Measurements from ENCODE around the gene DUSP15.

Gene DUSP15

DNA sequence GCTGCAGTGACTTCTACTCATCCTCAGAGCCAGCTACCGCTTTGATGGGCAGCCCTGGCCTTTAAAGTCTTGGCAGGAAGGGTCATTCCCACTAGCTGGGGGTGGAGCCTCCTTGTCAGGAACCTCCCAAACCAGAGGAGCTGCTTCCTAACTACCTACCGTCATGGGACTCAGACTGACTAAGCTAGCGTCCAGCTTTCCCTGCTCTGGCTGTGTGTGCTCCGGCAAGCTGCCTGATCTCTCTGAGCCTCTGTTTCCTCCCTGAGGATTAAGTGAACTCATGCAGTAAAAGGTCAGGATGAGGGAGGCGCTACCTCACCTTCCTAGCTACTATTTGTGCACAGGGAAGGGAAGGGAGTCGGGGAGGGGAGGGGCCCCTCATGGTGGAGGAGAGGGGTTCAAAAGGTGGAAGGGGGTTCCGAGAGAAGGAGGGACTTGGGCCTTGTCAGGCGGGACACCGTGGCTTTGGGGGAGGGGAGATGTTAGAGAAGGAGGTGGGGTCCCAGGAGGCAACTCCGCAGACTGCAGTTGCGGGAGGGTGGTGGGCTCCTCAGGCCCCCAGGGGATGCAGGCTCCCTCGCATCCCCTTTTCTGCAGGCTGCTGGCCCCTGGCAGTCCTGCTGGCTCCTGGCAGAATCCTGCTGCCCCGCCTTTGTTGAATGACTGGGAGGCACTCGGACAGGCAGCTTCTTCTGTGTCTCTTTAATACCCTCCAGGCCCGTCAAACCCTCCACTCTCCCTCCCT, 9.8 kb downstream of the DUSP15 start:
- CTCF ChIA-PET, result interaction anchor here (1.0 to 1.5 kb wide), 3 partner anchors 14 to 171 kb away, joined by 3 to 4 read pairs (median 3); no protein-coding TSS in a partner anchor
- no peak for DNase-seq (ENCODE audit: extremely low spot score)
- POLR2A ChIA-PET, result interaction anchor here (0.7 to 1.8 kb wide), 3 partner anchors 9 to 91 kb away, joined by 3 to 7 read pairs (median 5); partner anchors contain the start of genes DUSP15, PDRG1 and TTLL9
- TF ChIP-seq SP1 (IDR thresholded peaks at IDR 0.05) (no peak), FOXA1 (IDR thresholded peaks at IDR 0.05) (no peak), LEF1 (IDR thresholded peaks at IDR 0.05; ENCODE audit: borderline replicate concordance) (no peak), FOXK2 (IDR thresholded peaks at IDR 0.05) (no peak), FOXM1 (IDR thresholded peaks at IDR 0.05; ENCODE audit: borderline replicate concordance) (no peak)

GRCh38 chr20:31859998-31860380, 10.3 kb downstream of the DUSP15 start:
- no peak for DNase-seq (ENCODE audit: extremely low spot score)
- POLR2A ChIA-PET, result interaction anchor here (1.4 to 1.8 kb wide), 2 partner anchors 10 to 92 kb away, joined by 5 to 7 read pairs; partner anchors contain the start of genes DUSP15, PDRG1 and TTLL9
- CTCF ChIA-PET, result interaction anchor here (1.0 to 1.5 kb wide), 3 partner anchors 13 to 172 kb away, joined by 3 to 4 read pairs (median 3); no protein-coding TSS in a partner anchor
- no peak for TF ChIP-seq FOXA1 (IDR thresholded peaks at IDR 0.05)
- TF ChIP-seq PKNOX1 (IDR thresholded peaks at IDR 0.05), result no peak
- no peak for TF ChIP-seq SP1 (IDR thresholded peaks at IDR 0.05)
- TF ChIP-seq HDGF (IDR thresholded peaks at IDR 0.05; ENCODE audit: borderline replicate concordance), result no peak
- TF ChIP-seq CTBP1 (IDR thresholded peaks at IDR 0.05; ENCODE audit: borderline replicate concordance), result no peak
- TF ChIP-seq ELF4 (IDR thresholded peaks at IDR 0.05), result no peak
- TF ChIP-seq FOXM1 (IDR thresholded peaks at IDR 0.05; ENCODE audit: borderline replicate concordance), result no peak
- TF ChIP-seq L3MBTL2 (conservative IDR thresholded peaks at IDR 0.05), result no peak

GRCh38 chr20:31859266-31859997, 10.9 kb downstream of the DUSP15 start:
- no peak for TF ChIP-seq SP1 (IDR thresholded peaks at IDR 0.05)
- TF ChIP-seq FOXK2 (IDR thresholded peaks at IDR 0.05), result no peak
- TF ChIP-seq CTBP1 (IDR thresholded peaks at IDR 0.05; ENCODE audit: borderline replicate concordance), result no peak
- no peak for TF ChIP-seq FOXA1 (IDR thresholded peaks at IDR 0.05)
- no peak for TF ChIP-seq BHLHE40 (IDR thresholded peaks at IDR 0.05; ENCODE audit: borderline replicate concordance)
- TF ChIP-seq ZNF384 (IDR thresholded peaks at IDR 0.05), result no peak
- TF ChIP-seq PKNOX1 (IDR thresholded peaks at IDR 0.05), result no peak
- no peak for TF ChIP-seq TARDBP (IDR thresholded peaks at IDR 0.05)
- no peak for TF ChIP-seq LEF1 (IDR thresholded peaks at IDR 0.05; ENCODE audit: borderline replicate concordance)
- no peak for TF ChIP-seq NFRKB (IDR thresholded peaks at IDR 0.05)
- TF ChIP-seq SUZ12 (IDR thresholded peaks at IDR 0.05), result no peak
- TF ChIP-seq ELF4 (IDR thresholded peaks at IDR 0.05), result no peak
- CTCF ChIA-PET, result interaction anchor here (1.1 to 1.5 kb wide), 2 partner anchors 13 to 172 kb away, joined by 3 to 4 read pairs; no protein-coding TSS in a partner anchor
- no peak for DNase-seq (ENCODE audit: extremely low spot score)
- POLR2A ChIA-PET, result interaction anchor here (1.4 to 1.8 kb wide), 2 partner anchors 10 to 92 kb away, joined by 5 to 7 read pairs; partner anchors contain the start of genes DUSP15, PDRG1 and TTLL9

GRCh38 chr20:31858760-31859083, 11.6 kb downstream of the DUSP15 start:
- CTCF ChIA-PET, result no interaction called here
- no peak for DNase-seq (ENCODE audit: extremely low spot score)
- no peak for TF ChIP-seq BHLHE40 (IDR thresholded peaks at IDR 0.05; ENCODE audit: borderline replicate concordance)
- POLR2A ChIA-PET, result no interaction called here

GRCh38 chr20:31857861-31858759, 12.2 kb downstream of the DUSP15 start:
- ChIA-PET CTCF (no interaction called here), POLR2A (no interaction called here)
- DNase-seq (ENCODE audit: extremely low spot score), result no peak
- no peak for TF ChIP-seq NFRKB (IDR thresholded peaks at IDR 0.05)
- TF ChIP-seq SUZ12 (IDR thresholded peaks at IDR 0.05), result no peak
- no peak for TF ChIP-seq ELF4 (IDR thresholded peaks at IDR 0.05)
- no peak for TF ChIP-seq L3MBTL2 (conservative IDR thresholded peaks at IDR 0.05)
- no peak for TF ChIP-seq BHLHE40 (IDR thresholded peaks at IDR 0.05; ENCODE audit: borderline replicate concordance)
- TF ChIP-seq TARDBP (IDR thresholded peaks at IDR 0.05), result no peak
- no peak for TF ChIP-seq FOXA1 (IDR thresholded peaks at IDR 0.05)
- TF ChIP-seq ZNF384 (IDR thresholded peaks at IDR 0.05), result no peak
- TF ChIP-seq PKNOX1 (IDR thresholded peaks at IDR 0.05), result no peak
- TF ChIP-seq CTBP1 (IDR thresholded peaks at IDR 0.05; ENCODE audit: borderline replicate concordance), result no peak
- no peak for TF ChIP-seq LEF1 (IDR thresholded peaks at IDR 0.05; ENCODE audit: borderline replicate concordance)
- TF ChIP-seq FOXK2 (IDR thresholded peaks at IDR 0.05), result no peak
- TF ChIP-seq HDGF (IDR thresholded peaks at IDR 0.05; ENCODE audit: borderline replicate concordance), result no peak
- TF ChIP-seq SP1 (IDR thresholded peaks at IDR 0.05), result no peak
- no peak for TF ChIP-seq FOXM1 (IDR thresholded peaks at IDR 0.05; ENCODE audit: borderline replicate concordance)
- no peak for TF ChIP-seq ARNT (IDR thresholded peaks at IDR 0.05)

Measured in HEK293T (cell line).